Upper lobe of left lung (tissue), 6 donors: ENCODE data around the gene KIF6. TPM values are rescaled to one million over a fixed set of nuclear protein-coding genes. Genes with fewer than 3 reads are reported as not detected.

Experiments
- ATAC-seq, 2 donors: fragments of 200-7000 bp; cut with Tn5 transposase; one replicate each; pipeline ENCODE4 v1.9.1; 2022; ENCODE audit warnings: mild to moderate bottlenecking in 2 of 2, moderate library complexity in 2 of 2; ENCODE audit not compliant: low FRiP score in 2 of 2
- DNase-seq, 2 donors: peaks; one replicate each; pipeline ENCODE4 v3.0.0-alpha.2; 2019 to 2020
- H3K27ac ChIP-seq, 4 donors: fragments of 200-600 bp; sonication (generic); one replicate each; pipeline ENCODE4 v1.5.1; 2016 to 2019
- H3K27me3 ChIP-seq, 4 donors: fragments of 200-600 bp; sonication (generic); one replicate each; pipeline ENCODE4 v1.5.1; 2017 to 2019
- H3K36me3 ChIP-seq, 4 donors: fragments of 200-600 bp; sonication (generic); one replicate each; pipeline ENCODE4 v1.5.1; 2016 to 2019
- H3K4me1 ChIP-seq, 4 donors: fragments of 200-600 bp; sonication (generic); one replicate each; pipeline ENCODE4 v1.5.1; 2018 to 2019
- H3K4me3 ChIP-seq, 4 donors: fragments of 200-600 bp; sonication (generic); one replicate each; pipeline ENCODE4 v1.5.1; 2017 to 2019; ENCODE audit warnings: mild to moderate bottlenecking in 2 of 4, moderate library complexity in 1 of 4
- H3K9me3 ChIP-seq, 4 donors: fragments of 200-600 bp; sonication (generic); one replicate each; pipeline ENCODE4 v1.5.1; 2018 to 2019
- EP300 ChIP-seq, 4 donors: sonication (generic); formaldehyde crosslinking; IDR thresholded peaks; one replicate each; pipeline ENCODE4 v1.5.1; 2017; ENCODE audit warnings: antibody characterized with exemption in 4 of 4, control low read depth in 2 of 4
- POLR2A ChIP-seq, 4 donors: fragments of 450-650 bp; IDR thresholded peaks; one replicate each; pipeline ENCODE4 v1.5.1; 2016 to 2017; ENCODE audit warnings: antibody characterized with exemption in 4 of 4, mild to moderate bottlenecking in 2 of 4
- POLR2AphosphoS5 ChIP-seq, 2 donors: sonication (generic); formaldehyde crosslinking; IDR thresholded peaks; one replicate each; pipeline ENCODE4 v1.5.1; 2017; ENCODE audit warnings: antibody characterized with exemption in 2 of 2
- WGBS, 2 donors: methylation state at CpG; one replicate each; pipeline ENCODE4 v1.1.5; 2017 to 2018; 5-methylcytosine and 5-hydroxymethylcytosine counted together
- total RNA-seq, 6 donors: library from RNA; depleted of rRNA in 4 of 6; stranded (reverse); fragments of >200 nt in 4 of 6; gene quantifications; one replicate each; pipeline versions ENCODE4 v1.1.0 to v1.2.1, GENCODE V29; 2016 to 2021
- TF ChIP-seq, protein P1 (sequence below), 6 experiments: fragments of 450-650 bp in 4 of 6; fragments of 200-600 bp in 2 of 6; sonication (generic) in 2 of 6; IDR thresholded peaks; one replicate each; pipeline ENCODE4 v1.5.1; 2016 to 2019; ENCODE audit warnings: antibody characterized with exemption in 6 of 6
- donor health status: DM: no; HTN: no; CAD: no; lungs with moderate emphysema.
- donor health status: DM: no; HTN: yes; CAD: no; lungs with severe emphysema.

Gene KIF6
- total RNA-seq, 6 donors from 2014 or later = 0.55 to 7.9 (median 1.5) TPM

DNA sequence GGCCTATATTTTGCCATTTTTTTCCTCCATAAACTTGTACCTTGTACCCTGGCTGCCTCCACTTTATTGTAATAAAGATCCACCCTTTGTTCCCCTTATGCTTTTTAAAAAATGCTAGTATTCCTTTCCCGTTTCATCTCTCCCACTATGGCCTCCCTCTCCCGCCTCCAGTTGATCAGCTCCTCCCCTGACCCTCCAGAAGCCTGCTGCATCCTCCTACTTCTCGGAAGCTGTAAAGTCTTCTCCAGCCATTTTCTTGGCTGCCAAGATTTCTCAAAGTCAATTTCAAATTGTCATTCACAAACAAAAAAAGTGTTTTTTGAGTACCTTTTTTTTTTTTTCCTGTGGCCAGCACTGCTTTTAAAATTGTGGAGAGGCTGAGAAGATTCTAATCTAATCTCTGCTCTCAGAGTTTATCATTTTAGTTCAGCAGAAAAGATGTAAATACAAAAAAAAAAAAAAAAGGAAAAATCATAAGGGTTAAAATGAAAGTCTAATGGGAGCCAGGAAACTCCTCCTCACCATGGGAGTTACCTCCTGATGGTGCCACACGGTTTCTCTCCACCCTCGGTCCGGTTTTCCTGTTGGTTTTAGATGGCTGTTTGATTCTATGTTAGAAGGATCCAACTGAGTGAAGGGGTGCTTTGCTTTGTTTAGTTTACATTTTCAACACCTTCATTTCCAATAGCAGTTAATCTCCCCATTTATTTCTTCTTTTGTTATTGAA, 299.7 kb downstream of the KIF6 start:
- Histone ChIP-seq H3K4me3 (no peak overlapping the region), H3K36me3 (no peaks in the 10 kb centered on the region), H3K27ac (peak overlapping the region in 2 of 4 donors; percentile 7 to 56), H3K4me1 (peaks cover 6 to 12% (median 11%) of the 10 kb centered on the region in 4 donors), H3K9me3 (no peaks in the 10 kb centered on the region), H3K27me3 (no peaks in the 10 kb centered on the region)
- TF ChIP-seq, protein P1, sequence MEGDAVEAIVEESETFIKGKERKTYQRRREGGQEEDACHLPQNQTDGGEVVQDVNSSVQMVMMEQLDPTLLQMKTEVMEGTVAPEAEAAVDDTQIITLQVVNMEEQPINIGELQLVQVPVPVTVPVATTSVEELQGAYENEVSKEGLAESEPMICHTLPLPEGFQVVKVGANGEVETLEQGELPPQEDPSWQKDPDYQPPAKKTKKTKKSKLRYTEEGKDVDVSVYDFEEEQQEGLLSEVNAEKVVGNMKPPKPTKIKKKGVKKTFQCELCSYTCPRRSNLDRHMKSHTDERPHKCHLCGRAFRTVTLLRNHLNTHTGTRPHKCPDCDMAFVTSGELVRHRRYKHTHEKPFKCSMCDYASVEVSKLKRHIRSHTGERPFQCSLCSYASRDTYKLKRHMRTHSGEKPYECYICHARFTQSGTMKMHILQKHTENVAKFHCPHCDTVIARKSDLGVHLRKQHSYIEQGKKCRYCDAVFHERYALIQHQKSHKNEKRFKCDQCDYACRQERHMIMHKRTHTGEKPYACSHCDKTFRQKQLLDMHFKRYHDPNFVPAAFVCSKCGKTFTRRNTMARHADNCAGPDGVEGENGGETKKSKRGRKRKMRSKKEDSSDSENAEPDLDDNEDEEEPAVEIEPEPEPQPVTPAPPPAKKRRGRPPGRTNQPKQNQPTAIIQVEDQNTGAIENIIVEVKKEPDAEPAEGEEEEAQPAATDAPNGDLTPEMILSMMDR (IDR thresholded peaks at IDR 0.05) = no peak
- TF ChIP-seq EP300 (IDR thresholded peaks at IDR 0.05) (no peak), POLR2AphosphoS5 (IDR thresholded peaks at IDR 0.05) (no peak), POLR2A (IDR thresholded peaks at IDR 0.05) (no peak)
- DNase-seq = no peak
- ATAC-seq = no peak
- WGBS, 2 donors = 68 to 69% methylated on average over 6 of the region's 6 CpGs

DNA sequence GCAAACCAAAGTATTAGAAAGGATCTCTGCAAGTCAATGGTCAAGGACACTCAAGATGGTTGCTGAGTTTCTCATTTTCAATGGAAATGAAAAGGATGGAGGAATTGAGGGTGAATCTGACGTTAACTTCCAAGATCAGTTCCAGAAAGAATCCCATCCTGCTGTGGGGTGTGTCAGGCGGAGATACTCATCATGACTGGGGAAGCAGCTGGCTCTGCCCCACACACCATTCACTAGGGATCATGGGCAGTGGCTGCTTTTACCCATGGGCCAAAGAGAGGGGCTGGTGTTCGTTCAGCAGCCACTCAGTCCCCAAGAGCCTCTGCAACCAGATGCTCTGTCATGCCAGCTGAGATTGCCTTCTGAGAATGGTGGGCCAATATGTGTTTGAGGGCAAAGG, 300.4 kb downstream of the KIF6 start:
- 89 to 96% methylated on average over 3 of the region's 3 CpGs for WGBS, 2 donors
- Histone ChIP-seq H3K9me3 (no peaks in the 10 kb centered on the region), H3K27ac (peak overlapping the region in 2 of 4 donors; percentile 7 to 56), H3K4me1 (peaks cover 6 to 11% (median 11%) of the 10 kb centered on the region in 4 donors), H3K36me3 (no peaks in the 10 kb centered on the region), H3K27me3 (no peaks in the 10 kb centered on the region), H3K4me3 (no peak overlapping the region)
- DNase-seq = no peak
- no peak for ATAC-seq
- TF ChIP-seq POLR2A (IDR thresholded peaks at IDR 0.05) = no peak
- TF ChIP-seq POLR2AphosphoS5 (IDR thresholded peaks at IDR 0.05) = no peak
- TF ChIP-seq, protein P1 (IDR thresholded peaks at IDR 0.05) = no peak
- no peak for TF ChIP-seq EP300 (IDR thresholded peaks at IDR 0.05)

DNA sequence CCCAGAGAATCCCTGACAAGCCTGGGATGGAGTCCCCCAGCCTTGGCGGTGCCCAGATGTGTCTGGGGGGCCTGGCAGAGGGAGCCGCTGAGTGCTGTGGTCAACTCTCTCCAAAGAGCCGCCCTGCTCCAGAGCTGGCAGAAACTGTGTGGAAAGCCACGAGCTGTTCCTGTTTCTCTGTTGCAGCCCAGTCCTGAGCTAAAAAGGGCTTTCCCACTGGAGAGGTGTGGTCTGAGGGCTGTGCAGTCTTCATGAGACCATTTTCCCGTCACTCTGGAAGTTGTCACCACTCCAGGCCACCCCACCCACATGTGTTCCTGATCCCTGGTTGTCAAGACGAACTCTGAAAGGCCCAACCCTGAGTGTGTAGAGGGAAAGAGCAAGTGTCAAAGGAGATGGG, 303.0 kb downstream of the KIF6 start:
- peaks cover 6 to 11% (median 11%) of the 10 kb centered on the region in 4 donors for H3K4me1 ChIP-seq
- no peak overlapping the region for H3K27ac ChIP-seq
- DNase-seq (peak in 1 of 2 donors; percentile 44), ATAC-seq (peak in 1 of 2 donors; percentile 59)
- TF ChIP-seq POLR2AphosphoS5 (IDR thresholded peaks at IDR 0.05) (no peak), EP300 (IDR thresholded peaks at IDR 0.05) (no peak), POLR2A (IDR thresholded peaks at IDR 0.05) (no peak)
- TF ChIP-seq, protein P1 (IDR thresholded peaks at IDR 0.05) = no peak
- H3K4me3 ChIP-seq = no peak overlapping the region
- H3K9me3 ChIP-seq = no peaks in the 10 kb centered on the region
- H3K36me3 ChIP-seq = no peaks in the 10 kb centered on the region
- no peaks in the 10 kb centered on the region for H3K27me3 ChIP-seq
- WGBS, 2 donors = 45 to 54% methylated on average over 5 to 6 of the region's 6 CpGs

DNA sequence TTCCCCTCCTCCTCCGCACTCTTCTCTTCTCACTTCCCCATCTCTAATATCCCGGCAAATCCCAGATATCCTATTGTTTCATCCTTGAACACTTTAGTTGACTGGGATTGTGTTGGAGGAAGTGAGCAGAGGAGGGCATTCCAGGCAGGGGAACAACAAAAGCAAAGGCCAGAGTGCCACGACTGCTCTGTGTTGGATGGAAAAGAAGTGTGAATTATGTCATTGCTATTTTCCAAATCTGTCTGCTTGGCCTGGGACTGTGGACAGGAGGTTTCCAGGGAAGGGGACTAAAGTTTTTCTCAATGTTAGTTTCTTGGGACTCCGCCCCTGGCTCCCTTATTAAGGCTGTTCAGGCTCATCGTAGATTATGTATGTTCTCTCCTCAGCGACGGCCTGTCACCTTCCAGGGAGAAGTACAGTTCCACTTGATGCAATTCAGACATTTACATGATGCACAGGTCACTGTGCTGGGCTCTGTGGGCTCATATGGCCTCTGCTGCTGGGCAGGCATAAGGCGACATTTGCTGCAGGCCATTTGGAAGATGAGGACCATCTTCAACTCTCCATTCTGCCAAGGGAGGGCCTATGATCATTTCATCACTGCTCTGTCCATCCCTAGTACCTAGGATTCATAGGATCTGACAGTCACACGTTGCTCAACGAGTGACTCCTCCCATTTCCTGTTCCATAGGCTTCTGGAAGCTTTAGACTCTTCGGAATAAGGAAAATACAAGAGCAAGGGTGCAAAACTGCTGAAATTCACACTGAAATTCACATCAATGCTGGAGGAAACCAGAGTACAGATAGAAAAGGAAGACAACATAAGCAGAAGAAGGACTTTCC, 303.6 kb downstream of the KIF6 start:
- TF ChIP-seq POLR2AphosphoS5 (IDR thresholded peaks at IDR 0.05) (no peak), POLR2A (IDR thresholded peaks at IDR 0.05) (no peak), EP300 (IDR thresholded peaks at IDR 0.05) (no peak)
- TF ChIP-seq, protein P1 (IDR thresholded peaks at IDR 0.05) = no peak
- Histone ChIP-seq H3K27ac (no peak overlapping the region), H3K36me3 (no peaks in the 10 kb centered on the region), H3K27me3 (no peaks in the 10 kb centered on the region), H3K4me1 (peaks cover 6 to 11% (median 11%) of the 10 kb centered on the region in 4 donors), H3K9me3 (no peaks in the 10 kb centered on the region), H3K4me3 (no peak overlapping the region)
- no peak for ATAC-seq
- 77 to 87% methylated on average over 11 of the region's 11 CpGs for WGBS, 2 donors
- no peak for DNase-seq
